ENCODE data around the gene DHX57.

DHX57 gene

DNA sequence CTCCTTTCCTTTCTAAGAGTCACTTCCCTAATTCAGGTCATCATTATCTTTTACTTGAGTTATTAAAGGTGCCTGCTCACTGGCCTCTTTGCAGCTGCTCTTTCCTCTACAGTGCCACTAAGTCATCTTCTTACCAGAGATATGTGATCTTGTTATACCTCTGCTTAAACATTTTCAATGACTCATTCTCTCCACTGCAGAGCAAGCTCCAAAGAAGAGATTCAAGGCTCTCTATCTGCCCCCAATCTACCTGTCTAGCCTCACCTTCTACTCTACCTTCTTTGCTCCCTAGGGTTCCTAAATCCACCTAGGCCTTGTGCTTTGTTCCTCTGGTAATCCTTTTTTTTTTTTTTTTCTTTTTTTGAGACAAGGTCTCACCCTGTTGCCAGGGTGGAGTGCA is 17.1 kb upstream of the DHX57 start:
- DNase-seq (ENCODE audit: low read depth in 1 of 2, low spot score in 1 of 2), result no peak
- TF ChIP-seq JUND (IDR thresholded peaks at IDR 0.05; ENCODE audit: low read depth), result no peak
- in situ Hi-C loops (cut with HindIII; ENCODE audit: low pct_unique_long_range_greater_than_20kb, low sequenced_read_pairs), result no loop called here

GRCh38 chr2:38889575-38889974 is 13.8 kb upstream of the DHX57 start, which contains the start of gene ARHGEF33:
TSS of gene ARHGEF33 (plus strand) at chr2:38889875. CDS start at chr2:38919448, 29,573 bp downstream.
- DNase-seq (ENCODE audit: low read depth in 1 of 2, low spot score in 1 of 2), result no peak
- TF ChIP-seq JUND (IDR thresholded peaks at IDR 0.05; ENCODE audit: low read depth), result no peak
- in situ Hi-C loops (cut with HindIII; ENCODE audit: low pct_unique_long_range_greater_than_20kb, low sequenced_read_pairs), result no loop called here

- in situ Hi-C loops (cut with HindIII; ENCODE audit: low pct_unique_long_range_greater_than_20kb, low sequenced_read_pairs), result no loop called here
- no peak for DNase-seq (ENCODE audit: low read depth in 1 of 2, low spot score in 1 of 2)
- no peak for TF ChIP-seq JUND (IDR thresholded peaks at IDR 0.05; ENCODE audit: low read depth)
Measured at GRCh38 chr2:38889045-38889444, 13.3 kb upstream of the DHX57 start.

DNA sequence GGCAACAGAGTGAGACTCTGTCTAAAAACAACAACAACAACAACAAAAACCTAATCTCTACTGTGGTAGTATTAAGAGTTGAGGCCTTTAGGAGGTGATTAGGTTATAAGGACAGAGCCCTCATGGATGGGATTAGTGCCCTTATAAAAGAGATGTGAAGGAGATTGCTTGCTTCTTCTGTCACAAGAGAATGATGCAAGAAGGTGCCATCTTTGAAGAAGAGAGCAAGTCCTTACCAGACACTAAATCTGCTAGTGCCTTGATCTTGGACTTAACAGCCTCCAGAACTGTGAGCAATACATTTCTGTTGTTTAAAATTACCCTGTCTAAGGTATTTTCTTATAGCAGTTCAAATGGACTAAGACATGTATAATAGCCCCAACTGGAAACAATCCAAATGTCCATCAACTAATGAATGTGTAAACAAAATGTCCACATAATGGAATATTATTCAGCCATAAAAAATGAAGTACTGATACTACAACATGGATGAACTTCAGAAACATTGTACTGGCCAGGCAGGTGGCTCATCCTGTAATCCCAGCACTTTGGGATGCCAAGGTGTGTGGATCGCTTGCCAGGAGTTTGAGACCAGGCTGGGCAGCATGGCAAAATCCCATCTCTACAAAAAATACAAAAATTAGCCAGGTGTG is 12.3 kb upstream of the DHX57 start:
- no peak for DNase-seq (ENCODE audit: low read depth in 1 of 2, low spot score in 1 of 2)
- TF ChIP-seq JUND (IDR thresholded peaks at IDR 0.05; ENCODE audit: low read depth), result no peak
- in situ Hi-C loops (cut with HindIII; ENCODE audit: low pct_unique_long_range_greater_than_20kb, low sequenced_read_pairs), result no loop called here

DNA sequence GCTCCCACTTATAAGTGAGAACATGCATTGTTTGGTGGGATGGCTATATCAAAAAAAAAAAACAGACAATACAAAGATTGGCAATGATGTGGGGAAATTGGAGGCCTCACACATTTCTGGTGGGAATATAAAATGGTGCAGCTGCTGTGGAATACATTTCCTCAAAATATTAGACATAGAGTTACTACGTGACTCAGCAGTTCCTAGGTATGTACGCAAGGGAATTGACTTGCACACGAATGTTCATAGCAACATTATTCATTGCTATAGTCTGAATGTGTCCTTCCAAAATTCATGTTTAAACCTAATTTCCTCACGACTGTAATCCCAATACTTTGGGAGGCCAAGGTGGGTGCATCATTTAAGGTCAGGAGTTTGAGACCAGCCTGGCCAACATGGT is 11.6 kb upstream of the DHX57 start:
- in situ Hi-C loops (cut with HindIII; ENCODE audit: low pct_unique_long_range_greater_than_20kb, low sequenced_read_pairs), result no loop called here
- no peak for DNase-seq (ENCODE audit: low read depth in 1 of 2, low spot score in 1 of 2)
- TF ChIP-seq JUND (IDR thresholded peaks at IDR 0.05; ENCODE audit: low read depth), result no peak

DNA sequence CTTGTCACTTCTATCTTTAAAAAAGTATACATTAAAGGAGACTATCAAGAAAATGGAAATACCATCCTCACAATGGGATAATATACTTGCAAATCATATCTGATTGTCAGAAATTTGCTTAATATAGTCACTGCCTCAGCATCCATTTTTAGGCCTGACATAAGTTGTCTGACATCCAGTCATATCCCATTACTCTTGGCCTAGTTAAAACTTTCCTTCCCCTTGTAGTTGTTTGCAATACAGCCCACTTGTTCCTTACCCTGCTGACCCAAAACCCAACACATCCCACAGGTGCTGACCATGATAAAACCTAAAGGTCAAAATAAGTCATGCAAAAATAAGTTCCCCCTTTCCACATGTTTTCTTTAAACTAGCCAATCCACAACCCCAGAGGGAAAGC is 10.3 kb upstream of the DHX57 start:
- in situ Hi-C loops (cut with HindIII; ENCODE audit: low pct_unique_long_range_greater_than_20kb, low sequenced_read_pairs), result no loop called here

DNA sequence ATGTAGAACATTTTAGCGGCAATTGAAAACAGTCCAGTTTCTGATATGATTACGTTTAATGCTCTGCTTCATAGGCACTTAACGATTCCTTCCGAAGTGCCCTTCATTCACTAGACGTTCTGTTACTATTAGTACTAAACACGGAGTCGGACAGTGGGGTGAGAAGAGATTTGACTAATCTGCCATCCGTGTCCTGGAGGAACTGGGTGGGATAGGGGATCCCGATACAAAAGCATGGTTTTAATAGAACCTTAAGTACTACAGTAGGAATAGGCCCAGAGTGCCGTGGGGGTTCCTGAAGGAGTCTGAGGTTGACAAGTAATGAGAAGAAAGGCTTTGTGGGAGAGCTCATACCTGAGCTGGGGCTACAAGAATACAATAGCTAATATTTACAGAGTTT is 673 bp upstream of the DHX57 start:
- in situ Hi-C loops (cut with HindIII; ENCODE audit: low pct_unique_long_range_greater_than_20kb, low sequenced_read_pairs), result no loop called here
- no peak for DNase-seq (ENCODE audit: low read depth in 1 of 2, low spot score in 1 of 2)
- no peak for TF ChIP-seq JUND (IDR thresholded peaks at IDR 0.05; ENCODE audit: low read depth)

More for the DNA sequence above, 10.3 kb upstream of the DHX57 start:
- no peak for DNase-seq (ENCODE audit: low read depth in 1 of 2, low spot score in 1 of 2)
- no peak for TF ChIP-seq JUND (IDR thresholded peaks at IDR 0.05; ENCODE audit: low read depth)

GRCh38 chr2:38875227-38875575 is 533 bp downstream of the DHX57 start:
- in situ Hi-C loops (cut with HindIII; ENCODE audit: low pct_unique_long_range_greater_than_20kb, low sequenced_read_pairs), result no loop called here

DNA sequence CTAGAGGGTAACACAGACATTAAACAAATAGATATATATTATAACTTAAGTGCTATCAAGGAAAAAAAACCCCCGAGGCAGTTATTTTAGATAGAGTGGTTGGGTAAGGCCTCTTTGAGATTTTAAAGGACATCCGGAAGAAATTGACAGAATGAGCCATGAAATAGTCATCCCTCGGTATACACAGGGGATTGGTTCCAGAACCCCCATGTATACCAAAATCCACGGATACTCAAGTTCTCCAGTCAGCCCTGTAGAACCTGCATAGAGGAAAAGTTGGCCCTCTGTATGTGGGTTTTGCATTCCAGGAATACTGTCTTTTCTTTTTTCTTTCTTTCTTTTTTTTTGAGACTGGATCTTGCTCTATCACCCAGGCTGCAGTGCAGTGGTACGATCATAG is 2.0 kb downstream of the DHX57 start:
- TF ChIP-seq JUND (IDR thresholded peaks at IDR 0.05; ENCODE audit: low read depth), result no peak
- no peak for DNase-seq (ENCODE audit: low read depth in 1 of 2, low spot score in 1 of 2)
- in situ Hi-C loops (cut with HindIII; ENCODE audit: low pct_unique_long_range_greater_than_20kb, low sequenced_read_pairs), result no loop called here

More at GRCh38 chr2:38875227-38875575, 533 bp downstream of the DHX57 start:
- no peak for DNase-seq (ENCODE audit: low read depth in 1 of 2, low spot score in 1 of 2)
- no peak for TF ChIP-seq JUND (IDR thresholded peaks at IDR 0.05; ENCODE audit: low read depth)

GRCh38 chr2:38871432-38871831 is 4.3 kb downstream of the DHX57 start:
- DNase-seq (ENCODE audit: low read depth in 1 of 2, low spot score in 1 of 2), result no peak
- in situ Hi-C loops (cut with HindIII; ENCODE audit: low pct_unique_long_range_greater_than_20kb, low sequenced_read_pairs), result no loop called here
- no peak for TF ChIP-seq JUND (IDR thresholded peaks at IDR 0.05; ENCODE audit: low read depth)

DNA sequence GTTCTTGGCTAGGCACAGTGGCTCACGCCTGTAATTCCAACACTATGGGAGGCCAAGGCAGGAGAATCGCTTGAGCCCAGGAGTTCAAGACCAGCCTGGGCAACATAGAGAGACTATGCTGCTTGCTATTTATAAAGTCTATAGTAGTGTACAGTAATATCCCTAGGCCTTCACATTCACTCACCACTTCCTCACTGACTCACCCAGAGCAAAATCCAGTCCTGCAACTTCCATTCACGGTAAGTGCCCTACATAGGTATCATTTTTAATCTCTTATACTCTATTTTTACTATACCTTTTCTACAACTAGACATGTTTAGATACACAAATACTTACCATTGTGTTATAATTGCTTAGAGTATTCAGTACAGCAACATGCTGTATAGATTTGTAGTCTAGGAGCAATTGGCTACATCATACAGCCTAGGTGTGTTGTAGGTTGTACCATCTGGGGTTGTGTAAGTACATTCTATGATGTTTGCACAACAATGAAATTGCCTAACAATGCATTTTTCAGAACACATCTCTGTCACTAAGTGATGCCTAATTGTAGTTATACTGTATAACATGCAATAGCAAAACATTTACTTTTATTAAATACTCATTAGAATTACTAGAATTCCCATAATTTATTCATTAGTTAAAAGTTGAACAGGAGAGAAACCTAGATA is 8.8 kb downstream of the DHX57 start:
- DNase-seq (ENCODE audit: low read depth in 1 of 2, low spot score in 1 of 2), result peak in 1 of 2 experiments; percentile 19
- TF ChIP-seq JUND (IDR thresholded peaks at IDR 0.05; ENCODE audit: low read depth), result no peak

GRCh38 chr2:38863061-38863695 is 12.6 kb downstream of the DHX57 start:
- in situ Hi-C loops (cut with HindIII; ENCODE audit: low pct_unique_long_range_greater_than_20kb, low sequenced_read_pairs), result no loop called here
- TF ChIP-seq JUND (IDR thresholded peaks at IDR 0.05; ENCODE audit: low read depth), result no peak

More for the DNA sequence above, 8.8 kb downstream of the DHX57 start:
- in situ Hi-C loops (cut with HindIII; ENCODE audit: low pct_unique_long_range_greater_than_20kb, low sequenced_read_pairs), result no loop called here

DNA sequence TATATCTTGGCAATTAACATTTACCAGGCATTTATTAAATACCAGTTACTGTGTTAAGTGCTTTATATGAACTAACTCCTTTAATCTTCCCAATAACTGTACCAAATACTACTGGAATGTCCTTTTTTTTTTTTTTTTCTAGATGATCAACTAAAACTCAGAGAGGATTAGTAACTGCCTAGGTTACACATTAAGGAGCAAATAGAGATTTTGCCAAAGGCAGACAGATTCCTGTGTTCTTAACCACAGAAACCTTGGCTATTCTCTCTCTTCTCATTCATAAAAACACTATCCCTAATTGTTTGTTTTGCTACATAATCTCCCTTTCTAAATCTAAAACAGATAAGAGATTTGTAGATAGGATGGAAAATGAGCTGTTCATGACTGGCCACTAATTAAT is 13.3 kb downstream of the DHX57 start:
- in situ Hi-C loops (cut with HindIII; ENCODE audit: low pct_unique_long_range_greater_than_20kb, low sequenced_read_pairs), result no loop called here
- DNase-seq (ENCODE audit: low read depth in 1 of 2, low spot score in 1 of 2), result no peak
- no peak for TF ChIP-seq JUND (IDR thresholded peaks at IDR 0.05; ENCODE audit: low read depth)

More at GRCh38 chr2:38863061-38863695, 12.6 kb downstream of the DHX57 start:
- no peak for DNase-seq (ENCODE audit: low read depth in 1 of 2, low spot score in 1 of 2)

Measured in T47D (cell line).